K562 (cell line): ENCODE data around the gene NAP1L4. TPM values are rescaled to one million over a fixed set of nuclear protein-coding genes. Genes with fewer than 3 reads are reported as not detected.

Source experiments
- ARID1B ChIP-seq: fragments of 450-650 bp; IDR thresholded peaks from 2 replicates; pipeline ENCODE4 v1.6.1; 2016; ENCODE audit warnings: antibody characterized with exemption, mild to moderate bottlenecking, inconsistent platforms
- BDP1 ChIP-seq: IDR thresholded peaks from 3 replicates; pipeline ENCODE4 v1.6.1; 2011; ENCODE audit not compliant: insufficient read length, insufficient read depth
- ERF ChIP-seq: fragments of 450-650 bp; formaldehyde crosslinking; IDR thresholded peaks from 2 replicates; pipeline ENCODE4 v1.4.0; 2020; ENCODE audit warnings: mild to moderate bottlenecking, mixed read lengths
- EWSR1 ChIP-seq: fragments of 450-650 bp; IDR thresholded peaks from 2 replicates; pipeline ENCODE4 v1.6.1; 2018; ENCODE audit warnings: borderline replicate concordance, mild to moderate bottlenecking, low read depth, moderate library complexity; ENCODE audit not compliant: partially characterized antibody
- FOXK2 ChIP-seq, 2 experiments: fragments of 450-650 bp; IDR thresholded peaks in 1 of 2; conservative IDR thresholded peaks in 1 of 2; 2 replicates each; pipeline ENCODE4 v1.6.1; 2016; ENCODE audit warnings: low read depth in 2 of 2, mild to moderate bottlenecking in 1 of 2
- HDGF ChIP-seq: fragments of 450-650 bp; IDR thresholded peaks from 2 replicates; pipeline ENCODE4 v1.6.1; 2016
- MTF1 ChIP-seq: fragments of 250-450 bp; sonication (Bioruptor Pico); IDR thresholded peaks from 2 replicates; pipeline ENCODE4 v1.9.0; 2021; ENCODE audit warnings: moderate library complexity, mild to moderate bottlenecking, inconsistent platforms, borderline replicate concordance
- NRF1 ChIP-seq, 2 experiments: fragments of 450-650 bp; IDR thresholded peaks in 1 of 2; conservative IDR thresholded peaks in 1 of 2; 2 replicates each; pipeline ENCODE4 v1.6.1; 2014; ENCODE audit warnings: mild to moderate bottlenecking in 2 of 2
- PPARD ChIP-seq: fragments of 250-450 bp; sonication (Bioruptor Pico); IDR thresholded peaks from 2 replicates; pipeline ENCODE4 v1.8.0; 2022; ENCODE audit warnings: inconsistent platforms, mild to moderate bottlenecking, moderate library complexity
- PYGO2 ChIP-seq: fragments of 450-650 bp; IDR thresholded peaks from 2 replicates; pipeline ENCODE4 v1.6.1; 2016; ENCODE audit warnings: mild to moderate bottlenecking, missing genetic modification characterization, moderate library complexity, missing compliant biosample characterization
- SAFB ChIP-seq: fragments of 200-400 bp; formaldehyde crosslinking; IDR thresholded peaks from 2 replicates; pipeline ENCODE4 v1.6.1; 2017; ENCODE audit warnings: low read depth, low read length, borderline replicate concordance
- SLC30A9 ChIP-seq: fragments of 250-450 bp; sonication (Bioruptor Pico); IDR thresholded peaks from 2 replicates; pipeline ENCODE4 v1.8.0; 2022; ENCODE audit warnings: mild to moderate bottlenecking, moderate library complexity
- SMARCA4 ChIP-seq: fragments of 450-650 bp; IDR thresholded peaks from 2 replicates; pipeline ENCODE4 v1.6.1; 2016
- SNAPC5 ChIP-seq: fragments of 250-450 bp; sonication (Bioruptor Pico); IDR thresholded peaks from 2 replicates; pipeline ENCODE4 v1.8.0; 2021; ENCODE audit warnings: moderate library complexity, mild to moderate bottlenecking, inconsistent platforms
- TCFL5 ChIP-seq: fragments of 250-450 bp; sonication (Bioruptor Pico); conservative IDR thresholded peaks from 2 replicates; pipeline ENCODE4 v1.6.1; 2021; ENCODE audit warnings: mild to moderate bottlenecking, moderate library complexity, matching md5 sums
- ZBTB5 ChIP-seq: fragments of 450-650 bp; IDR thresholded peaks from 2 replicates; pipeline ENCODE4 v1.6.1; 2017; ENCODE audit warnings: antibody characterized with exemption
- ZKSCAN1 ChIP-seq: fragments of 150-350 bp; IDR thresholded peaks from 2 replicates; pipeline ENCODE4 v1.6.1; 2016; ENCODE audit warnings: low read depth, low read length
- ZNF140 ChIP-seq: fragments of 250-450 bp; sonication (Bioruptor Pico); IDR thresholded peaks from 2 replicates; pipeline ENCODE4 v1.8.0; 2021; ENCODE audit warnings: moderate library complexity, mild to moderate bottlenecking, inconsistent platforms
- ZNF239 ChIP-seq: fragments of 250-450 bp; sonication (Bioruptor Pico); IDR thresholded peaks from 2 replicates; pipeline ENCODE4 v1.4.0; 2020; ENCODE audit warnings: mild to moderate bottlenecking
- ZNF263 ChIP-seq: sonication (generic); formaldehyde crosslinking; IDR thresholded peaks from 2 replicates; pipeline ENCODE4 v1.8.0; 2022; ENCODE audit warnings: mild to moderate bottlenecking, missing genetic modification reagents, borderline replicate concordance
- ZNF583 ChIP-seq: fragments of 250-450 bp; sonication (Bioruptor Pico); IDR thresholded peaks from 2 replicates; pipeline ENCODE4 v1.4.0; 2020
- polyA plus RNA-seq, 8 experiments: library from polyadenylated mRNA; depleted of rRNA in 4 of 8; stranded (reverse) in 5 of 8; unstranded in 3 of 8; fragments of >200 nt; fragmentation: Nextera tagmentation in 2 of 8; fragmentation: Illumina TruSeq in 1 of 8; extraction: Ambion mirVana in 2 of 8; extraction: Trizol in 1 of 8; gene quantifications; 2 replicates each; pipeline versions ENCODE4 v1.2.1 to v1.2.3, GENCODE V29; 2011 to 2014; ENCODE audit warnings: inconsistent platforms in 1 of 8, missing spikeins in 1 of 8
- total RNA-seq, 7 experiments: library from RNA; depleted of rRNA in 6 of 7; stranded (reverse); fragments of >200 nt in 6 of 7; fragmentation: Illumina TruSeq in 2 of 7; extraction: Trizol in 2 of 7; gene quantifications; 2 replicates each; pipeline versions ENCODE4 v1.2.1 to v1.2.3, GENCODE V29; 2011 to 2021; ENCODE audit warnings: low replicate concordance in 1 of 7
- TF ChIP-seq, protein P1 (sequence below): fragments of 200-800 bp; sonication (Bioruptor generic); IDR thresholded peaks from 2 replicates; pipeline ENCODE4 v1.6.1; 2017; ENCODE audit warnings: missing genetic modification characterization, missing compliant biosample characterization

NAP1L4 gene
- total and polyA plus RNA-seq, 9 of the 15 experiments (the other 6 are each of a cell fraction or from before 2014, with no cell fraction given) = 34.1 to 237 (median 179) TPM

GRCh38 chr11:2898366-2899079 is 93.6 kb downstream of the NAP1L4 start (continued):
- TF ChIP-seq SNAPC5 (CRISPR knock-in tag) = no peak
- no peak for TF ChIP-seq MTF1 (CRISPR knock-in tag)
- no peak for TF ChIP-seq ZNF140 (CRISPR knock-in tag)
- peak; percentile 93 for TF ChIP-seq ZKSCAN1
- peak; percentile 64 for TF ChIP-seq ARID1B
- TF ChIP-seq BDP1 = no peak
- no peak for TF ChIP-seq FOXK2 (conservative IDR thresholded peaks at IDR 0.05 in 1 of 2, IDR thresholded peaks at IDR 0.05 in 1 of 2; ENCODE audit: low read depth in 2 of 2)
- TF ChIP-seq ZNF239 (CRISPR knock-in tag) = 0 out of 2 replicates have a peak, but pooled peaks have one; percentile 29
- no peak for TF ChIP-seq SAFB
- TF ChIP-seq PPARD = no peak
- peak; percentile 53; the same call in 1 of the 2 replicates for TF ChIP-seq TCFL5 (CRISPR knock-in tag)
- TF ChIP-seq ERF (CRISPR knock-in tag) = no peak
- TF ChIP-seq, protein P1, sequence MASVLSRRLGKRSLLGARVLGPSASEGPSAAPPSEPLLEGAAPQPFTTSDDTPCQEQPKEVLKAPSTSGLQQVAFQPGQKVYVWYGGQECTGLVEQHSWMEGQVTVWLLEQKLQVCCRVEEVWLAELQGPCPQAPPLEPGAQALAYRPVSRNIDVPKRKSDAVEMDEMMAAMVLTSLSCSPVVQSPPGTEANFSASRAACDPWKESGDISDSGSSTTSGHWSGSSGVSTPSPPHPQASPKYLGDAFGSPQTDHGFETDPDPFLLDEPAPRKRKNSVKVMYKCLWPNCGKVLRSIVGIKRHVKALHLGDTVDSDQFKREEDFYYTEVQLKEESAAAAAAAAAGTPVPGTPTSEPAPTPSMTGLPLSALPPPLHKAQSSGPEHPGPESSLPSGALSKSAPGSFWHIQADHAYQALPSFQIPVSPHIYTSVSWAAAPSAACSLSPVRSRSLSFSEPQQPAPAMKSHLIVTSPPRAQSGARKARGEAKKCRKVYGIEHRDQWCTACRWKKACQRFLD = peak; percentile 86
- no peak for TF ChIP-seq ZBTB5
- peak; percentile 42 to 52; a peak in 3 of 4 replicates for TF ChIP-seq NRF1 (conservative IDR thresholded peaks at IDR 0.05 in 1 of 2, IDR thresholded peaks at IDR 0.05 in 1 of 2)
- no peak for TF ChIP-seq SLC30A9 (CRISPR knock-in tag)
- TF ChIP-seq ZNF263 (CRISPR knock-in tag) = peak; percentile 70
- no peak for TF ChIP-seq PYGO2
- no peak for TF ChIP-seq EWSR1
- TF ChIP-seq ZNF583 = peak; percentile 74; the same call in 1 of the 2 replicates
- no peak for TF ChIP-seq HDGF
- TF ChIP-seq SMARCA4 = peak; percentile 42; the same call in 1 of the 2 replicates
